Measurements from ENCODE around the gene MARS1.

MARS1 gene

GRCh38 chr12:57534991-57535543 is 47.2 kb downstream of the MARS1 start:
- TF ChIP-seq CTCF (IDR thresholded peaks at IDR 0.05), result no peak
- no peak for TF ChIP-seq ZFX (IDR thresholded peaks at IDR 0.05; ENCODE audit: borderline replicate concordance)
- no peak overlapping the region for H3K27ac ChIP-seq

GRCh38 chr12:57535764-57536596 is 48.1 kb downstream of the MARS1 start:
- TF ChIP-seq CTCF (IDR thresholded peaks at IDR 0.05) (no peak), ZFX (IDR thresholded peaks at IDR 0.05; ENCODE audit: borderline replicate concordance) (no peak)
- no peak overlapping the region for H3K27ac ChIP-seq

GRCh38 chr12:57536597-57536942 is 48.7 kb downstream of the MARS1 start:
- no peak for TF ChIP-seq ZFX (IDR thresholded peaks at IDR 0.05; ENCODE audit: borderline replicate concordance)
- no peak for TF ChIP-seq CTCF (IDR thresholded peaks at IDR 0.05)
- H3K27ac ChIP-seq, result no peak overlapping the region

- no peak overlapping the region for H3K27ac ChIP-seq
- no peak for TF ChIP-seq CTCF (IDR thresholded peaks at IDR 0.05)
- no peak for TF ChIP-seq ZFX (IDR thresholded peaks at IDR 0.05; ENCODE audit: borderline replicate concordance)
Observed at GRCh38 chr12:57539134-57539768, 51.4 kb downstream of the MARS1 start.

GRCh38 chr12:57541001-57541400 is 53.1 kb downstream of the MARS1 start:
- TF ChIP-seq CTCF (IDR thresholded peaks at IDR 0.05) (no peak), ZFX (IDR thresholded peaks at IDR 0.05; ENCODE audit: borderline replicate concordance) (no peak)
- H3K27ac ChIP-seq, result no peak overlapping the region

GRCh38 chr12:57541717-57542116 is 53.8 kb downstream of the MARS1 start:
- no peak overlapping the region for H3K27ac ChIP-seq
- TF ChIP-seq CTCF (IDR thresholded peaks at IDR 0.05), result no peak
- no peak for TF ChIP-seq ZFX (IDR thresholded peaks at IDR 0.05; ENCODE audit: borderline replicate concordance)

GRCh38 chr12:57543581-57543980 is 55.7 kb downstream of the MARS1 start:
- no peak overlapping the region for H3K27ac ChIP-seq
- TF ChIP-seq CTCF (IDR thresholded peaks at IDR 0.05) (no peak), ZFX (IDR thresholded peaks at IDR 0.05; ENCODE audit: borderline replicate concordance) (no peak)

All from 22Rv1 (cell line).